HG03175 (cell line): ENCODE data around the gene KCNN3.
"Not testable (repeated sequence)": the region's sequence is repeated elsewhere in the genome, so short reads cannot be mapped to it uniquely, and the experiment has no call there.

Experiments
- ATAC-seq: cut with Tn5 transposase; IDR thresholded peaks from one replicate; pipeline ENCODE4 v1.9.1; 2021; ENCODE audit warnings: mild to moderate bottlenecking, moderate library complexity; ENCODE audit not compliant: unreplicated experiment

Gene KCNN3

DNA sequence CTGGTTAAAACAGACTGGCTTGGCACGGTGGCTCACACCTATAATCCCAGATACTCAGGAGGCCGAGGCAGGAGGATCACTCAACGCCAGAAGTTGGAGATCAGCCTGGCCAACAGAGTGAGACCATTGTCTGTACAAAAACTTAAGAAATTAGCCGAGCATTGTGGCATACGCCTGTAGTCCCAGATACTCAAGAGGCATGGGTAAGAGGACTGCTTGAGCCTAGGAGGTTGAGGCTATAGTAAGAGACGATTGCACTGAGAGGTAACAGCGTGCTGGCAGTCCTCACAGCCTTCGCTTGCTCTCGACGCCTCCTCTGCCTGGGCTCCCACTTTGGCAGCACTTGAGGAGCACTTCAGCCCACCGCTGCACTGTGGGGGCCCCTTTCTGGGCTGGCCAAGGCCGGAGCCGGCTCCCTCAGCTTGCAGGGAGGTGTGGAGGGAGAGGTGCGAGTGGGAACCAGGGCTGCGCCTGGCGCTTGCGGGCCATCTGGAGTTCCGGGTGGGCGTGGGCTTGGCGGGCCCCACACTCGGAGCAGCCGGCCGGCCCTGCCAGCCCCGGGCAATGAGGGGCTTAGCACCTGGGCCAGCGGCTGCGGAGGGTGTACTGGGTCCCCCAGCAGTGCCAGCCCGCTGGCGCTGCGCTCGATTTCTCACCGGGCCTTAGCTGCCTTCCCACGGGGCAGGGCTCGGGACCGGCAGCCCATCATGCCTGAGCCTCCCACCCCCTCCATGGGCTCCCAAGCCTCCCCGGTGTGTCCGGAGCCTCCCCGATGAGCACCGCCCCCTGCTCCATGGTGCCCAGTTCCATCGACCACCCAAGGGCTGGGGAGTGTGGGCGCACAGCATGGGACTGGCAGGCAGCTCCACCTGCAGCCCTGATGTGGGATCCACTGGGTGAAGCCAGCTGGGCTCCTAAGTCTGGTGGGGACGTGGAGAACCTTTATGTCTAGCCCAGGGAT is 199.5 kb downstream of the KCNN3 start:
- ATAC-seq: not testable (repeated sequence)

DNA sequence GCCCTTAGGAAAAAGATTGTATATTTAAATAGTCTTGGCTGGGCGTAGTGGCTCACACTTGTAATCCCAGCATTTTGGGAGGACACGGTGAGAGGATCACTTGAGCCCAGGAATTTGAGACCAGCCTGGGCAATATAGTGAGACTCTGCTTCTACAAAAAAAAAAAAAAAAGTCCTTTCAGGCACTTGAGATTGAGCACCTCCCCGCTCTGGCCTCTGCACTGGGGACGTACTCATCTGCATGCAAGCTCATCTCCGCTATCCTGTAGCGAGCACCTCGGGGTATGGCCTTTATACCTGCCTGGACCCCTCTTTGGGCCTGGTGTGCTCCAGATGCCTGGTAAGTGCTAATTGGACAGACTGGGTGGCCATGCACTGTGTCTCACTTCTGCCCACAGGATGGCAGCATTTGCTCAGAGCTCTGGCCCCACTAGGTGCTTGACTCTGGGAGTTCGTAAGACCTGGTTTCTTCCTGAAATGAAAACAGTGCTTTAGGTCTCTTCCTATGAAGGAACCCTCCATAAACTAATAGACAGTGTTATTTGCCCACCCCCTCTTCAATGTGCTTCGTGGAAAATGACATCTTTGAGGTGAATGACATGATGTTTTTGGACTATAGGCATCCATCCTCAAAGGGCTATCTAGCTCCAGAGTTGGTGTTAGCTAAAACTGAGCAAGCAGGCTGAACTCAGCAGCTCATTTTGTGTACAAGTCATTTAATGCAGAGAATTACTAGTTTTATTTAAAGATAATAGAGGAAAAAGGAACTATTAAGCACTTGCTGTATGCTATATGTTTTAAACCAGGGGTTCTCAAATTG is 200.4 kb downstream of the KCNN3 start:
- peak; percentile 57 for ATAC-seq

DNA sequence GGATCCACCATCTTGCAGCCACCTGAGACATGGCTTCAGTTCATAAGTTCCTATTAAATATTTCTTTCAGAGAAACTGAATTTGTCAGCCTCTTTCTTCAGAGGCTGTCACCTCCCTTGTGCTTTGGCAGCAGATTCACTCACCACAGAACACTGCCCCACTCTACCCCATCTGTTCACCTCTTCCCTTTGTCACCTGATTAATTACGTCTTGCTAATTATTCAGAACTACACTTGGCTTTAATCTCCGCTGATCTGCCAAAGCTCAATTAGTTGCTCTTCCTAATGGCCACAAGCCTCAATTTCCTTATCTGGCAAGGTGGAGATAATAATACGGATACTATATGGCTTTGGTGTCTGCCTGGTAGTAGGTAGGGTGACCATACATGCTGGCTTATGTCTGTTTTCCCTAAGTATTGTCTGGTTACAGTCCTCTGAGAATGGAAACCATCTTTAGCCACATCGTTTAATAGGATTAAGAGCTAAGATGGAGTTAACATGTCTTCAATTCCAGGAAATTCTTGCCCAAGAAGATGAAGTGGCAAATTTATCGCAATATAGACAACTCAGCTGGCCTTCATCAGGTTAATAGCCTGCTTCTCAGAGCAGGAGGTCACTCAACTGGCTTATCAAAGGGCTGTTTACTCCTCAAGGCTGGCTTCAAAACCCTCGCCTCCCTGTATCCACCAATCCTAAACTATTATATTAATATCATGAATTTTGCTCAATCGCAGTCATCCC is 203.9 kb downstream of the KCNN3 start:
- no peak for ATAC-seq

DNA sequence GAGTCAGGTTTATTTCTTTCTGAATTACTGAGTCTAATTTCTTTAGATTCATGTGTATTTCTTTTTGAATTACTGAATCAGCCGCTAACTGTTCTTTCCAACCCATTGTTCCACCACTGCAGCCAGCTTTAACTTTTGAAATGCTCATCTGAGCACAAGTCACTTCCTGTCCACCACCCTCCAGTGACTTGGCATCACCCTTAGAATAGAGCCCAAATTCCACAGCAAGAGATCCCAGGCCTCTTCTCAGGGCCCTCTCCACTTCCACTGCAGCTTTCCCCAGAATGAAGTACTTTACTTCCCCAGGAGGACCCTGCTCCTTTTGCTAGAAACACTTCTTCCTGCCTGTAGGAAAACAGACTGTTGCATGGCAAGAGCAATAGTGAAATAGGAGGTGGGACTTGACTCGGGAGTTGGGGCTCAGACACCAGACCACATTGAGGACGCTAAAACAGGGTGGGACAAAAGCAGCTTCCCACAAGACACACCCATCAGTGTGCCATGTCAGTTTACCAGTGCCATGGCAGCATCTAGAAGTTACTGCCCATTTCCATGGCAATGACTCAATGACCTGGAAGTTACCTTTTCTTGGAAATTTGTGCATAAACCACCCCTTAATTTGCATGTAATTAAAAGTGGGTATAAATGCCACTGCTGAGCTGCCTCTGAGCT is 205.6 kb downstream of the KCNN3 start:
- ATAC-seq: no peak

DNA sequence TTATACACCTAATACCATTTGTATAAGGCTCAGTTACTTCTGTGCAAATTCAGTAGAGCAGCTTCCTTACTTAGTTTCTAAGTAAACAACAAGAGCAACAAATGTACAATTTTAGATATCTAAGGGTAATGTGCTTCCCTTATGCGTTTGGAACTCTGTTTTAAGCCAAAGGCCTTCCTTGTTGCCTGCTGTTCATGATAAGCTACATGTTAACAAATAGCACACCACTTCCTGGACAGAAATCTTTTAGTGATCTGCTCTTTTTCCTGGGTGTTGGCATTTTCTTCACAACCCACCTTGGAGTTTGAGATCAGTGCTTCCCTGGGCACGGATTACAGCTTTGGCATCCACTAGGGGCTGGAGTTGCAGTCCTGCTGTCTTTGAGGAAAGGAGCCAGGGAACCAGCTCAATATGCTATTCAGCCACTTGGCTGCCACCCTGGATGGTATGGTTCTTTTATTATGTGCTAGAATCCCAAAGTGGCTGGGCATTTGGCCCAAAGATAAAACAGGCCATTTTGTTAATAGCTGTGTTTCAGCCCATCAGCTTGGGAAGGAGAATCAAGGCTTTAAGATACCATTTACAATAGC is 206.5 kb downstream of the KCNN3 start:
- no peak for ATAC-seq

DNA sequence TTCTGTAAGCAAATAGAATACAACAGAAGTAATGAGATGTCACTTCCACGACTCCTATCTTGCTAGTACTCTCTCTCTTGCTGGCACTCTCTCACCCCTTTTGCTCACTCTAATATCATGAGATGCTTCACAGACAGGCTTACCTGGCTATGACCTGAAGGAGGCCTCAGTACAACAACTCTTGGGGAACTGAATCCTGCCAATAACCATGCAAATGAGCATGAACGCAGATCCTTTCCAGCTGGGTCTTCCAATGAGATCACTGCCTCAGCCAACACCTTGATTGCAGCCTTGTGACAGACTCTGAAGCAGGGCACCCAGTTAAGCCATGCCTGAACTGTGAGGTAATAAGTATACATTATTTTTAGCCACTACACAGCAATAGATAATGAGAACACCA is 209.0 kb downstream of the KCNN3 start:
- ATAC-seq: no peak

DNA sequence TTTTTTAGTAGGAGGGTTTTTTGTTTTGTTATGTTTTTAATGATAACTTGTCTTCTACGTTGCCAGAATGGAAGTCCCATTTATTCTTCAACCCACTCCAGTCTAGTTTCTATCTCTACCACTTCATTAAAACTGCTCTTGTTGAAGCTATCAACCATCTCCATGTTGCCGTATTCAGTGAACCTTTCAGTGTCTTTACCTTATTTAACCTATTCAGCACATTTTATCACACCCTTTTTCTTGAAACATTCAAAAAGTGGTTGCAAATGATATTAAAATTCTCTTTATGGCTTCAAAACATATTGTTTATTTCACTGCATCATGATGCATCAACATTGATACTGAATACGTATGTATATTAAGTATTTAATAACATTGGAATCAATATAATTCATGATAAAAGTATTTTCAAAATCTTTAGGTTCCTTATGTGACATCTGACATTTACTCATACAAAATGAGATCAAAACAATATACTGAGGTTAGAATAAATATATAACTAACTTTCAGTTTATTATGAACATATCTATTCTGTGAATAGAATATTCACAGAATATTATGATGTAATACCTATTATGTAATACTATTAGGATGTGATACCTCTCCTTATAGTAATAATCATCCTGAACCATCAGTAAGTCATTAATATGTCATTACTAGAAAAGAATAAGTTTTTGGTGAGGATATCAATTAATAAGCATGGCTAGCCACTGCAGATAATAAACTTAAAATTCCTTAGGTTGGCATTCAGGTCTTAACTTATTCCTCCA is 210.1 kb downstream of the KCNN3 start:
- ATAC-seq: no peak

DNA sequence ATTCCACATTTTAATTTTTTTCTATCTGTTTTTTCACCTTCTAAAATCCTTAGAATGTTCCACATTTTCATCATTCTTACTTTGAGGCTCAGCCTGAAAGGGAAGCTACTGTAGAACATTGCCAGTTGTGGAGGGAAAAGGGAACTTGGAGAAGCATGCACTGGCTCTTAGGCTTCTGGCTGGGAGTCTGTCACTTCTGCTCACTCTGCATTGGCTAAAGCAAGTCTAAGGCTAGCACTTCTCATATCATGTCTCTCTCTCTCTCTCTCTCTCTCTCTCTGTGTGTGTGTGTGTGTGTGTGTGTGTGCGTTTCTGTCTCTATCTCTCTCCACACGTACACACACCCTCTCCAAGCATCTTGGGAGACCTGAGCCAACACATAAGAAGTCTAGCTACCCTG is 212.5 kb downstream of the KCNN3 start:
- no peak for ATAC-seq

DNA sequence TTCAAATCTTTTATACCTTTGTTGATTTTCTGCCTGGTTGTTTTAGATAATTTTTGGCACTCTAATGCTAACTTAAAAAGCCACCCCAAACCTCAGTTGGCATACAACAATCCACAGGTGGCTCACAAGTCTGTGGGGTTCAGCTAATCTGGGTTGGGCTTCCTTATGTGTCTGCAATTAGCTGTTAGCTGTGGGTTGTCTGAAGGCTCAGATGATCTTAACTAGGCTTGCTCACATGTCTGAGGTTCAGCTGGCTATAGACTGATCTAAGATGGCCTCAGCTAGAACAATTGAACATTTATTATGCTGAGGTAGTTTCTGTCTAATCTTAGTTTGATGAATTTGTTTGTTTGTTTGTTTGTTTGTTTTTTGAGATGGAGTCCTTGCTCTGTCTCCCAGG is 217.2 kb downstream of the KCNN3 start:
- no peak for ATAC-seq
